ENCODE measurements around the gene CARMIL1. TPM values are rescaled to one million over a fixed set of nuclear protein-coding genes. Genes with fewer than 3 reads are reported as not detected.
"Not testable (repeated sequence)": the region's sequence is repeated elsewhere in the genome, so short reads cannot be mapped to it uniquely, and the experiment has no call there.

The CARMIL1 gene
- total and polyA plus RNA-seq, 10 donors = 3.7 to 34.8 (median 9.3) TPM

DNA sequence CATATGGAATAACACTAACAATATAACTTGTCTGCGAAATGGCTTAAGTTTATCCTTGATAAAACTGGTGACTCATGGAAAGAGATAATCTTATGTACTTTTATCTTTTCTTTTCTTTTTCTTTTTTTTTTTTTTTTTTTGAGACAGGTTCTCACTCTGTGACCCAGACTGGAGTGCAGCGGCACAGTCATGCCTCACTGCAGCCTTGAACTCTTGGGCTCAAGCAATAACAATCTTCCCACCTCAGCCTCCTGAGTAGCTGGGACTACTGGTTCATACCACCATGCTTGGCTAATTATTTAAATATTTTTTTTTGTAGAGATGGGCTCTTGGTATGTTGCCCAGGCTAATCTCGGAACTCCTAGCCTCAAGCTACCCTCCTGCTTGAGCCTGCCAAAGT is 304.7 kb downstream of the CARMIL1 start:
- no peak for DNase-seq
- intact Hi-C loops (cut with DNase I; ENCODE audit: low total_unique reads) = no loop called here
- Histone ChIP-seq H3K4me1 (peaks cover 0 to 10% (median 2%) of the 10 kb centered on the region in 6 donors), H3K27me3 (replicated peaks in 1 of 7) (no peaks in the 10 kb centered on the region), H3K27ac (no peak overlapping the region), H3K4me3 (no peak overlapping the region), H3K9me3 (no peaks in the 10 kb centered on the region), H3K36me3 (peaks cover 0 to 36% (median 2%) of the 10 kb centered on the region in 6 donors)
- TF ChIP-seq POLR2A (IDR thresholded peaks at IDR 0.05) (no peak), POLR2AphosphoS5 (IDR thresholded peaks at IDR 0.05) (no peak)
- TF ChIP-seq, protein P1, sequence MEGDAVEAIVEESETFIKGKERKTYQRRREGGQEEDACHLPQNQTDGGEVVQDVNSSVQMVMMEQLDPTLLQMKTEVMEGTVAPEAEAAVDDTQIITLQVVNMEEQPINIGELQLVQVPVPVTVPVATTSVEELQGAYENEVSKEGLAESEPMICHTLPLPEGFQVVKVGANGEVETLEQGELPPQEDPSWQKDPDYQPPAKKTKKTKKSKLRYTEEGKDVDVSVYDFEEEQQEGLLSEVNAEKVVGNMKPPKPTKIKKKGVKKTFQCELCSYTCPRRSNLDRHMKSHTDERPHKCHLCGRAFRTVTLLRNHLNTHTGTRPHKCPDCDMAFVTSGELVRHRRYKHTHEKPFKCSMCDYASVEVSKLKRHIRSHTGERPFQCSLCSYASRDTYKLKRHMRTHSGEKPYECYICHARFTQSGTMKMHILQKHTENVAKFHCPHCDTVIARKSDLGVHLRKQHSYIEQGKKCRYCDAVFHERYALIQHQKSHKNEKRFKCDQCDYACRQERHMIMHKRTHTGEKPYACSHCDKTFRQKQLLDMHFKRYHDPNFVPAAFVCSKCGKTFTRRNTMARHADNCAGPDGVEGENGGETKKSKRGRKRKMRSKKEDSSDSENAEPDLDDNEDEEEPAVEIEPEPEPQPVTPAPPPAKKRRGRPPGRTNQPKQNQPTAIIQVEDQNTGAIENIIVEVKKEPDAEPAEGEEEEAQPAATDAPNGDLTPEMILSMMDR (IDR thresholded peaks at IDR 0.05 in 8 of 11, conservative IDR thresholded peaks at IDR 0.05 in 3 of 11) = no peak
- WGBS, 5 donors = 67 to 96% (median 75%) methylated on average over 3 of the region's 3 CpGs

DNA sequence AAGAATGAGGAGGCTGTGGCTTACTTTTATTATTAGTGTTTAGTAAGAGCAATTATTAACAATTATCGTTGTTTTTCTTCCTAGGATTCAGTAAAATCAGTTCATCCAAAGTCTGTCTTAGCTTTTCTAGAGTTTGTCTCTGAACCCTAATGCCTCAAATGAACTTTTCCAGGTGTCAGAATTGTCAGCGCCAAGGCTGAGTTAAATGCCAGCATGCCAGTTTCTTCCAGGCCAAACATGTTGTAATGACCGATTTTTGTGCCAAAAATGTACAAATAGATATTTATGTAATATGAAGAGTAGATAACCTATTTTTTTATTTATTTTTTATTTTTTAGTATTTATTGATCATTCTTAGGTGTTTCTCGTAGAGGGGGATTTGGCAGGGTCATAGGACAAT is 306.1 kb downstream of the CARMIL1 start:
- intact Hi-C loops (cut with DNase I; ENCODE audit: low total_unique reads) = no loop called here
- Histone ChIP-seq H3K9me3 (no peaks in the 10 kb centered on the region), H3K4me3 (no peak overlapping the region), H3K36me3 (peaks cover 0 to 36% (median 2%) of the 10 kb centered on the region in 6 donors), H3K27ac (no peak overlapping the region), H3K27me3 (replicated peaks in 1 of 7) (no peaks in the 10 kb centered on the region), H3K4me1 (peaks cover 0 to 4% (median 0%) of the 10 kb centered on the region in 6 donors)
- TF ChIP-seq POLR2AphosphoS5 (IDR thresholded peaks at IDR 0.05) (no peak), POLR2A (IDR thresholded peaks at IDR 0.05) (no peak)
- TF ChIP-seq, protein P1 (IDR thresholded peaks at IDR 0.05 in 8 of 11, conservative IDR thresholded peaks at IDR 0.05 in 3 of 11) = no peak
- no peak for DNase-seq
- WGBS, 5 donors = 88 to 98% (median 94%) methylated on average over 4 of the region's 4 CpGs

DNA sequence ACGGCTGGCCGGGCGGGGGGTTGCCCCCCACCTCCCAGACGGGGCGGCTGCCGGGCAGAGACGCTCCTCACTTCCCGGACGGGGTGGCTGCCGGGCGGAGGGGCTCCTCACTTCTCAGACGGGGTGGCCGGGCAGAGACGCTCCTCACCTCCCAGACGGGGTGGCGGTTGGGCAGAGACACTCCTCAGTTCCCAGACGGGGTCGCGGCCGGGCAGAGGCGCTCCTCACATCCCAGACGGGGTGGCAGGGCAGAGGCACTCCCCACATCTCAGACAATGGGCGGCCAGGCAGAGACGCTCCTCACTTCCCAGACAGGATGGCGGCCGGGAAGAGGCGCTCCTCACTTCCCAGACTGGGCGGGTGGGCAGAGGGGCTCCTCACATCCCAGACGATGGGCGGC is 306.9 kb downstream of the CARMIL1 start:
- H3K4me1 ChIP-seq; H3K27ac ChIP-seq; H3K9me3 ChIP-seq; H3K27me3 ChIP-seq (replicated peaks in 1 of 7); DNase-seq; H3K4me3 ChIP-seq; intact Hi-C loops (cut with DNase I; ENCODE audit: low total_unique reads): not testable (repeated sequence)
- H3K36me3 ChIP-seq = peaks cover 0 to 32% (median 2%) of the 10 kb centered on the region in 6 donors
- 91 to 99% (median 95%) methylated on average over 12 to 30 of the region's 30 CpGs for WGBS, 5 donors

DNA sequence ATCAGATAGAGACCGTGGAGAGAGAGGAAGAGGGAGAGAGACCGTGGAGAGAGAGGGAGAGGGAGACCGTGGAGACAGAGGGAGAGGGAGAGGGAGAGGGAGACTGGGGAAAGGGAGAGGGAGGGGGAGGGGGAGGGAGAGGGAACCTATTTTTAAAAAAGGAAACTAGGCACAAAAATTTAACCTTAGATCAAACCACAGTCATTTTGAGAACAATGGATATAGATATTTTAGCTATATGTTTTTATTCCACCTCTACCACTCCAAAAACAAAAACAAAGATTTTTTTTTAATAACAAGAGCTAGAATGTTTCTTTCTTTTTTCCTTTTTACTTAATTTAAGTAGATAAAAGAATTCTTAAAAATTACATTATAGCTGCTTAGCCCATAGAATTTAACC is 307.8 kb downstream of the CARMIL1 start:
- no peaks in the 10 kb centered on the region for H3K4me1 ChIP-seq
- no peak overlapping the region for H3K27ac ChIP-seq
- no peak for TF ChIP-seq POLR2AphosphoS5 (IDR thresholded peaks at IDR 0.05)
- TF ChIP-seq, protein P1 (IDR thresholded peaks at IDR 0.05 in 8 of 11, conservative IDR thresholded peaks at IDR 0.05 in 3 of 11) = no peak
- no peak for TF ChIP-seq POLR2A (IDR thresholded peaks at IDR 0.05)
- no peaks in the 10 kb centered on the region for H3K9me3 ChIP-seq
- DNase-seq = no peak
- H3K36me3 ChIP-seq = peaks cover 0 to 28% (median 2%) of the 10 kb centered on the region in 6 donors
- H3K27me3 ChIP-seq (replicated peaks in 1 of 7) = no peaks in the 10 kb centered on the region
- no peak overlapping the region for H3K4me3 ChIP-seq
- intact Hi-C loops (cut with DNase I; ENCODE audit: low total_unique reads) = no loop called here
- 88 to 97% (median 90%) methylated on average over 3 of the region's 3 CpGs for WGBS, 5 donors

DNA sequence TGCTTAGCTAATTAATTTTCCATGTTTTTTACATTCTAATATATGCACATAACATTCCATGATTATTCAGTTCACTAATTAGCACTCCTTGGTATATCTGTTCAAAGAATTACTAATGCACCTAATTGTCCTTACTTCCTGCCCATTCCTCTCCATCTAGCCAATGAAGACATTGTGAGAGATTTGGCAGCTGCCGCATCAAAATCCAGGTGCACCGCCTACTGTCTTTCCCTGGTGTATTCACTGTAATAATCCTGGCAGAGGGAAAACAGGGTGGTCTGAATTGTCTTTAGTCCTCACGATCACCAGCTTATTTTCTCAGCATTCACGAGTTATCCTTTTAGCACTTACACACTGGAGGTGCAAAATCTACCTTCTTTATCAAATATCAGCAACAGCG is 311.8 kb downstream of the CARMIL1 start:
- intact Hi-C loops (cut with DNase I; ENCODE audit: low total_unique reads) = loop anchor here (10.0 kb wide), 1 partner anchor 366 kb away; no protein-coding TSS in a partner anchor
- no peak for DNase-seq
- H3K36me3 ChIP-seq = peaks cover 0 to 25% (median 0%) of the 10 kb centered on the region in 6 donors
- TF ChIP-seq, protein P1 (IDR thresholded peaks at IDR 0.05 in 8 of 11, conservative IDR thresholded peaks at IDR 0.05 in 3 of 11) = no peak
- no peak for TF ChIP-seq POLR2AphosphoS5 (IDR thresholded peaks at IDR 0.05)
- TF ChIP-seq POLR2A (IDR thresholded peaks at IDR 0.05) = no peak
- no peak overlapping the region for H3K4me3 ChIP-seq
- H3K4me1 ChIP-seq = no peaks in the 10 kb centered on the region
- H3K9me3 ChIP-seq = no peaks in the 10 kb centered on the region
- no peaks in the 10 kb centered on the region for H3K27me3 ChIP-seq (replicated peaks in 1 of 7)
- no peak overlapping the region for H3K27ac ChIP-seq
- WGBS, 5 donors = 92 to 98% (median 95%) methylated on average over 5 of the region's 5 CpGs

Data from spleen (tissue), 11 donors.